Activated CD4-positive, alpha-beta T cell treated with anti-CD3 and anti-CD28 coated beads, Interleukin-2, Interleukin-6, amounts not matched to agents 100 ng/mL and 50 ng/mL, durations not matched to agents 16 hours and 8 hours (primary cell): ENCODE measurements around the gene NRSN2.

Experiments
- DNase-seq: peaks from one replicate; pipeline ENCODE4 v3.0.0-alpha.2; 2020

Gene NRSN2

DNA sequence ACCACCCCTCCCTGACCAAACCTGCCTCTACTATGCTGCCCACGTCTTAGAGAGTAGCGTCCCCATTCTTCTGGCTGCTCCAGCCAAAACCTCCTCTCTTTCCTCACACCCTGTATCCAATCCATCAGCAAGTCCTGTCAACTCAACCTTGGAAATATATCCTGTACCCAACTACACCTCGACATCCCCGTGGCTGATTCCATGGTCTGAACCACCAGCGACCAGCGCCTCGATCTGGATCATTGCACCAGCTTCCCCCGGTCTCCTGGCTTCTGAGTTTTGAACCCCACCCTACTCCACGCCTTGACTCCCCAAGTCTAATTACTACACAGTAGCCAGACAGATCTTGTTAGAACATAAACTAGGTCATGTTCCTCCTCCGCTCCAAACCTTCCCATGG is 9.8 kb downstream of the NRSN2 start:
- no peak for DNase-seq

DNA sequence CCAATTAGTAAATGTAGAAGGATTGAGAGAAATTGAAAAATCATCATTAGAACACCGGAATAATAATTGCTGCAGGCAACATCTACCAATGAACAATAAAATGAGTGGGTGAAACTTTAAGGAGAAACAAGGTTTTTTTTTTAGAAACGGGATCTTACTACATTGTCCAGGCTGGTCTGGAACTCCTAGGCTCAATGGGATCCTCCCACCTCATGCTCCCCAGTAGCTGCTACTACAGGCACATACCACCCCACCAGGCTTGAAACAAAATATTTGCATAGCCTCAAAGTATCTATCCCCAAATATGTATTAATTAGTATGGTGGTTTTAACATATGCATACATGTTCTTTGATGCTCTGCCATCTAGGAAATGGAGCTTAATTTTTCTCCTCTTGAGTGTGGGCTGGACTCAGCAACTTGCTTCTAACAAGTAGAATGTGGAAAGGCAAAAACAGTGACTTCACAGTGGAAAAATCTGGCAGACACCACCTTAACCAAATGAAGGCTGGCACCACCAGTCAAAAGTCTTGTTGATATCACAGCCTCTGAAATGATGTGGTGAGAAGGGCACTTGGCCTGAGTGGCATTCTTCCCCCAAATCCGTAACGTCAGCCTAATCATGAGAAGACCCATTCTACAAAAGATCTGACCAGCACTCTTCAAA is 12.1 kb downstream of the NRSN2 start:
- no peak for DNase-seq

DNA sequence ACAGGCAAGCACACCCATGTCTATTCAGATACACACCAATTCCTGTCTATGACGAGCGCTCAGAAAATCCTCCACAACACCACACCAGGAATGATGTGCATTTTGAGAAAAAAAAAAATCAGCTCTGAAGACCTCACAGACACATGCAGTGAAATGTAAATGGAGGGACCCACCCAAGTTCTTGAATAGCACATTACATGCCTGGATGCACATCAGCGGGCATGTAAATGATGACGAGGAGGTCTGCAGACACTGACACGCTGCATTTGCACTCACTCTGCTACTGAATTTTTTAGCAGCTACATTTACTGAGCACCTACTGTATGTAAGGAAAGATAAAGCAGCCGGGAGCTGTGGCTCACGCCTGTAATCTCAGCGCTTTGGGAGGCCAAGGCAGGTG is 14.7 kb downstream of the NRSN2 start:
- DNase-seq, result no peak

DNA sequence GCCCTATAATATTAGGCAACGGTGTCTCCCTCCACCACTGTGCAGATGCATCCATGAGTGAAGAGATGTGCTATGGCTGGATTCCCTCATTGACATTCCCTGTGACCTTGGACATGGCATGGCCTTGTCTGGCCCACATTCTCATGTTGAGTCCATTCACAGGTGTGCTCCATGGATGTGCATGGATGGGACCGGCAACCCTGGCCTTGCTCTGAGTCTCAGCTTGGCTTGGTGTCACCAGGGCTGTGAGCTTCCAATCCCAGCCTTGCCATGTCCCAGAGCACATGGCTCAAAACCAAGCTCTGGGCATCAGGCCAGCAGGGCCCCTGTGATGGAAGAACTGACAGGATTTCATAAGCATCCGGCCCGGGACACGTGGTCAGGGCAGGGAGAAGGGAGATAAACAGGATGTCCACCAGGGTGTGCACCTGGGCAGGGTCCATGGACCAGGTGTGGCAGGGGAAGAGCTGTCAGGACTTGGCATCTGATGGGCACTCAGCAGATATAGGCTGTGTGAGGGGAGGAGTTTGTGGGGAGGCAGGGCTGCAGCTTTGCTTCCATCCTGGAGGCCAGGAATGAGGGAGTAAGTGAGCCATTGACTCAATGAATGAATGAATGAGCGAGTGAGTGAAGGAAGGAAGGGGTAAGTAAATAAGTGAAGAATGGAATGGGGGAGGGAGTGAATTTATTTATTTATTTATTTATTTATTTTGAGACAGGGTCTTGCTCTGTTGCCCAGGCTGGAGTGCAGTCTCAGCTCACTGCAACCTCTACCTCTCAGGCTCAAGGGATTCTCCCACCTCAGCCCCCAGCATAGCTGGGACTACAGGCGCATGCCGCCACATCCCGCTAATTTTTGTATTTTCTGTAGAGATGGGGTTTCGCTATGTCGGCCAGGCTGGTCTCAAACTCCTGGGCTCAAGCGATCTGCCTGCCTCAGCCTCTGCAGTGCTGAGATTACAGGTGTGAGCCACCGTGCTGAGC is 15.7 kb downstream of the NRSN2 start:
- DNase-seq, result peak; percentile 58

DNA sequence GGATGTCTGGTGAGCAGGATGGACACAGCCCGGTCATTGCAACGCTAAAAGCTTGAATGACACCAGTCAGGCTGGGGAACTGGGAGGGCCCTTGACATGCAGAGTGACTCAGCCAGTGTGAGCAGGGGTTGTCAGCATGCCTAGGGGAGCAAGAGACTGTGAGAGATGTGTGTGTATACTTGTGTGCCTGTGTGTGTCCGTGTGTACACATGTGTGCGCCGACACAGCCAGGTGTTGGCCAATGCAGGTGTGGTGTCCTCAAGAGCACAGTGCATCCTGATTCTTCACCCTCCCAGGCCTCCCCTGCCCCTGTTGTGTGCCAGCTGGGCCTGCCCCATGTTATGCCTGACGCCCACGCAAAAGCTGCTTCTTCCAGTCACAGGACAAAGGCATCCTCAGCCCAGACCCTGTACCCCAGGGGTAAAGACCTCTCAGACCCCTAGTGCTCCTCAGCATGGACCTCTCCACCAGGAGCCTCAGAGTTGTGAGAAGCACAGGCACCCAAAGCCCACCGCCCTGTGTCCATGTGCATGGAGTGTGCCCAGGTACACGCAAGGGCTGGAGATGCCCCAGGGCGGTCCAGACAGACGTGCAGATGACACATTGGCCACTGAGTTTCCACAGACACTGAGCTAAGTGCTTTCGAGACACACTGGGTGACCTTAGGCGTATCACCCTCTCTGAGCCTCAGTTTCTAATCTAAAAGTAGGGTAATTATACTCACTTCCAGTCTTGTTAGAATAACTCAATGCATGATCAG is 16.6 kb downstream of the NRSN2 start:
- no peak for DNase-seq

DNA sequence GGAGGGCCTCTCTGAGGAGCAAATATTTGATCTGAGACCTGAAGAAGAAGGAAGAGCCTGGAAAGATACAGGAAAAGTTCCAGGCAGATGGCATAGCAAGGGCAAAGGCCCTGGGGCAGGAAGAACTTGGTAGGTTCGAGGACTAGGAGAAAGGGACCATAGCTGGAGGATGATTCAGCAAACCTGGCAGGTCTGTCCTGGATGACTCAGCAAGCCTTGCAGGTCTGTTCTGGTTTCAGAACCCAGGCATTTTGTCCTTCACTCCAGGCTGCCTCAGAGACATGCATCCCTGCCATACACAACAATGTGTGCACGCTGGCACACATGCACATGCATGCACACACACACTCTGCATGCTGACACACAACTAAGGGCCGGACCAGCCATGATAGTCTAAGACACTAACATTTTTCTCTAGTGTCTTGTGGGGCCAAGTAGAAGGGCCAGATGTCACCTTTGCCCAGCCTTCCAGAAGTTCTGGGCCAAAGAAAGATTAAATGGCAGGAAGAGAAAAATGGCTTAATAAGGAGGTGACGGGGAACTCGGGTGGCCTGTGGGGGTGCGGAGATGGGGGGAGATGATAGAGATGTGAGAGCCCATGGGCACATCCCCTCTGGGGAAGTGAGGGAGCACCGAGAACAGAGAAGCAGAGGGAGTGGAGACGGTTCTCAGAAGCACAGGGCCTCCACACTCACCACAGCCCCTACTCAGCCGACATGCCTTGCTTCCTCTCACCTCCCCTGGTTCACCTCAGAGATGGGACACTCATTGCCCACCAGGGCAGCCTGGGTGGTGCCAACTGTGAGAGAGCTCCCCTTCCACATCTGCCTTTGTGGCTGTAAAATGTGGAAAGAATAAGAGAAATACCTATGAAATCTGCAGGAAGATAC is 18.2 kb downstream of the NRSN2 start:
- peak; percentile 63 for DNase-seq

DNA sequence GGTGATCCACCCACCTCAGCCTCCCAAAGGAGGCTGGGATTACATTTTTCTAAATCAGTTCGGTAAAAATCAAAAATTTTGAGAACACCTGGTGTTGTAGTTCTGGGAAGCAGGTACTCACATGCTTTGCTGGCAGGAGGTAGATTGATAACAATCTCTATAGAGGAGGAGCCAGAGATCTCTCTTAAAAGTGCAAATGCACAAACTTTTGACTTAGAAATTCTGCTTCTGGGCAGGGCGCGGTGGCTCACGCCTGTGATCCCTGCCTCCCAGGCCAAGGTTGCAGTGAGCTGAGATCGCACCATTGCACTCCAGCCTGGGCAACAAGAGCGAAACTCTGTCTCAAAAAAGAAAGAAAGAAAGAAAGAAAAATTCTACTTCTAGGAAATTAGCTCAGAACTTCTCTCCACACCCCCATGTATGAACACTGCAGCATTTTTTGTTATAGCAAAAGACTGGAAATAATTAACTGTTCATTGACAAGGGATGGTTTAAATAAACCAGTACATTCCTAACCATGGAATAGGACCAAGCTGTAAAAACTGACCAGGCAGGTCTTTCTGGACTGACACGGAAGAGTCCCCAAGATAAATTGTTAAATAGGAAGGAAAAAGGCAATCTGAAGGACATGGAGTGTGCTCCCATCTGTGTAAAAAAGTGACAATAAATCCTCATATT is 19.3 kb downstream of the NRSN2 start:
- DNase-seq, result no peak

DNA sequence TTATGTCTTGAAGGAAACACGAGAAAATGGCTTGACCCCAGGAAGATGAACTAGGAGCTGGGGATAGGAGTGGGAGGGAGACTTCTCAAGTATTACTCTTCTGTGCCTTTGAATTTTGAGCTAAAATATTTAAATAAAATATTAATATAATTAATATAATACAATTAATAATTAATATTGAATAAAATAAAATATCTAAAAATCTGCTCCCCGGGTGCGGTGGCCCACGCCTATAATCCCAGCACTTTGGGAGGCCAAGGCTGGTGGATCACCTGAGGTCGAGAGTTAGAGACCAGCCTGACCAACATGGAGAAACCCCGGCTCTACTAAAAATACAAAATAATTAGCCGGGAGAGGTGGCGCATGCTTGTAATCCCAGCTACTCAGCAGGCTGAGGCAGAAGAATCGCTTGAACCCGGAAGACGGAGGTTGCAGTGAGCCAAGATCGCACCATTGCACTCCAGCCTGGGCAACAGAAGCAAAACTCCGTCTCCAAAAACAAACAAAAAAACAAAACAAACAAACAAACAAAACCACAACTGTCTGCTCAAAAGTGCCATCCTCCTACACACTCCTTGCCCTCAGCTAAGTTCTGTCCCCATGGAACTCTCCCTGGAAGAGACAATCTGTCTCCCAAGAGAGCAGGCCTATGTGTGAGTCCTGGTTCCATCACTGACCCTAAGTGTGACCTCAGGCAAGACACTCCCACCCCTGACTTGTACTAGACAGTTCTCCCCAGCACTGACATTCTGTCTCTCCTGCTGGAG is 20.0 kb downstream of the NRSN2 start:
- no peak for DNase-seq

DNA sequence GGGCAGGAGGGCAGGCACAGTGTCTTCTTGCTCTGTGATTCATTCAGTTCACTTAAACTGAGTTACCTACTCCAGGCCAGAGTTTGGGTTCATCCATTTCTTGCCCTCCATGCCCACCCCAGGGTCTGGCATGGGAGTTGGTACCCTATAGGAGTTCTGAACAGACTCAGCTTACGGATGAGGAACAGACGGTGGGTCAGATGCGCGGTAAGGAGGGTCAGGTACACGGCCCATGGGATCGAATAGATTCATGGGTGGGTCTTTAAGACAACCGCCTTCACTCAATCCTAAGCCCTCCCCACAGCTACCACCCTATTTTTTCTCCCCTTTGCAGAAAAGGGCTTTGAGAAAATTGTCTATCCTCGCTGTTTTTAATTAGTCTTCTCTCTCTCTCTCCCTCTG is 20.6 kb downstream of the NRSN2 start:
- no peak for DNase-seq

DNA sequence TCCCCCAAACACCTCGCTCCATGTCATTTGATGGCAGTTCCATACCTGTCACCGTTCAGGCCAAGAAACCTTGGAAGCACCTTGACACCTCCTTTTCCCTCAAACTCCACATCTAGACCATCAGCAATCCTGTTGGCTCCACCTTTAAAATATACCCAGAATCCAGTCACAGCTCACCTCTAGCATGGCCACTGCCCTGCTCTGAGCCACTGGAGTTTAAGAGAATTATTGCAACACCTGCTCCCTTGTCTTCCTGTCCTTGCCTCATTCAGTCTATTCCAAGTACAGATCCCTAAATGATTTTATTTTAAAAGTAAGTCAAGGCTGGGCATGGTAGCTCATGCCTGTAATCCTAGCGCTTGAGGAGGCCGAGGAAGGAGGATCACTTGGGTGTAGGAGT is 22.0 kb downstream of the NRSN2 start:
- no peak for DNase-seq

DNA sequence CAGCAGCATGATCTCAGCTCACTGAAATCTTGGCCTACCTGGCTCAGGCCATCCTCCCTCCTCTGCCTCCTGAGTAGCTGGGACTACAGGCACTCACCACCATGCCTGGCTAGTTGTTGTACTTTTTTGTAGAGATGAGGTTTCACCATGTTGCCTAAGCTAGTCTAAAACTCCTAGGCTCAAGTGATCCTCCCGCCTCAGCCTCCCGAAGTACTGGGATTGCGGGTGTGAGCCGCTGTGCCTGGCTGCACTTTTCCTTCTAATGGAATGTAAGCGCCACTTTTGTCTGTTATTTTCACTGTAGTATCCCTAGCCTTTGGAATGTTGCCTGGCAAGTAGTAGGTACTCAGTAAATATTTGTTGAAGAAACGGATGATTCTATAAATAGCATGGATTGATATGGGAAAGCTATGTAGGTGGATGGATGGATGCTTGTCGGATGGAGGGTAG is 23.3 kb downstream of the NRSN2 start:
- no peak for DNase-seq

DNA sequence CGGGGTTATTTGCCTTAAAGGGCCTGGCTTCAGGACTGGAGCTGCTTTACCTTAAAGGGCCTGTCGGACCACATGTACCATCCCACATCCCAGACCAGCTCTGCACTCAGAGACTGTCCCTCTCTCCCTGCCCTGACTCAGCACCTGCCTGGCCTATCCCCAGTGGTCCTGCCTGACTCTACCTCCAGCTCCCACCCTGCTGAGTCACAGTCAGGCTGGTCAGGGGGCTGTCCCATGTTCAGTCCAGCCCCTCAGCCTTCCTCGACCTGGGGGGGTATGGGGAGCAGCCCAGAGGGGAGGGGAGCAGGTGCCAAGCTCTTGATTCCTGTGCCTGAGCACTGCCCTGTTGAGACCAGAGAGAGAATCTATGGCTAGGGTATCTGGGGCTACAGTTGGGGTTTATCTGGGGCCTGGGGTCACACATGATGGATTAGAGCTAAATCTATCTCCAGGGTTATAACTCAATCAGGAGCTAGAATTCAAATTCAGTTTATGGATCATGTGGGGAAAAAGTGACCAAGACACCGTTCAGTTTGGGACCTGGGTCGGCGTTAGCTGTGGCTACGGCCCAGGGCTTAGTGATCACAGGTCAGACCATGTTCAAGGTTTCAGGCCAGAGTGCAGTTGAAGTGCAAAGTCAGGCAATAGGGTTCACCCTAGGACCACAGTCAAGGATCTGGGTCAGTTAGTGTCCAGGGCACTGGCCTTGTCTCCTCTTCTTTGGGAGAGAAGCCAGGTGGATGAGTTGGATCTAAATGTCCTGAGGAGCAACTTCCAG is 24.3 kb downstream of the NRSN2 start:
- DNase-seq, result no peak

DNA sequence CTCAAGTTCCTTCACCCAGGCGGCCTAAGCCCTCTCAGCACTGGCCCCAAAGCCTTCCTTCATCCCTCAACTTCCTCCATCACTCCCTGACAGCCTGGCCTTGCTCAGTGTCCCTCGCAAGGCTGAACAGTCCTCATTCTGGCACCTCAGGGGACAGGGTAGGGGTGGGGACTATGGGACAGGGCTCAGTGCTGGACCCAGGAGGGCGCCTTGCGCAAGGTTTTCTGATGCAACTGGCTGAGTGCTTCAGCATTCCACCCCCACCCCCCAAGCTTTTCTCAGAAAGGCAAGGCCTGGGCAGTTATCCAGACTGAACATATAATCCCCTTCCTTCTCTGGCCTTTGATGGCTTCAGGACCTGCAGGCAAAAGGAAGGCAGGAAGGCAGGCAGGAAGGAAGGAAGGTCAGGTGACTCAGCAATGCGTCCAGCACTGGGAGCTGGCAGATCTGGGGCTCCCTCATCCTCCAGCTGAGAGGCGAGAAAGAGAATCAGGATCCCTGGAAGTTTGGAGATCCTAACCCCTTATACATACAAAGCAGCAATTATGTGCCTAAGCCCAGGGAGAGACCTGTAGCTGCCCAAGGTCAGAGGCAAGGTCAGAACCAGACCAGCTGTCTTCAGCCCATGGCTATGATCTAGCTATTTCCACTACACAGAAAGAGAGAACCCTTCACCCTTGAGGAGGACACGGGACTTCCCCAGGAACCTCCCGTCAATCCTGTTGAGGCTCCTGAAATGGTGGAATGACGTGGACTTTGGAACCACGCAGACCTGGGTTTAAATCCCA is 25.0 kb downstream of the NRSN2 start:
- peak; percentile 28 for DNase-seq

DNA sequence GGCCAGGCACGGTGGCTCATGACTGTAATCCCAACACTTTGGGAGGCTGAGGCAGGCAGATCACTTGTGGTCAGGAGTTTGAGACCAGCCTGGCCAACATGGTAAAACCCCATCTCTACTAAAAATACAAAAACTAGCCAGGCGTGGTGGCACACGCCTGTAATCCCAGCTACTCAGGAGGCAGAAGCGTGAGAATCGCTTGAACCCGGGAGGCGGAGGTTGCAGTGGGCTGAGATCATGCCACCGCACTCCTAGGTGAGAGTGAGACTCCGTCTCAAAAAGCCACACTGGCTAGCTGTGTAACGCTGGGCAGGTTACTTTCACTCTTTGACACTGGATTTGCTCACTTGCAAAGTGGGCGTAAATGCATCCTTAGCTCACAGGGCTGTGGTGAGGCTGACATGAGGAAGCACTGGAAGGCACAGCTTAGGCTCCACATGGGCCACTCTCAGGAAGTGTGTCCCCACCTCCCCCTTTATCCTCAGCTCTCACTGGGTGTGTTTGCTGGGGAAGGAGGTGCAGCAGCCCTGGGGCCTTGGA is 25.7 kb downstream of the NRSN2 start:
- peak; percentile 22 for DNase-seq

DNA sequence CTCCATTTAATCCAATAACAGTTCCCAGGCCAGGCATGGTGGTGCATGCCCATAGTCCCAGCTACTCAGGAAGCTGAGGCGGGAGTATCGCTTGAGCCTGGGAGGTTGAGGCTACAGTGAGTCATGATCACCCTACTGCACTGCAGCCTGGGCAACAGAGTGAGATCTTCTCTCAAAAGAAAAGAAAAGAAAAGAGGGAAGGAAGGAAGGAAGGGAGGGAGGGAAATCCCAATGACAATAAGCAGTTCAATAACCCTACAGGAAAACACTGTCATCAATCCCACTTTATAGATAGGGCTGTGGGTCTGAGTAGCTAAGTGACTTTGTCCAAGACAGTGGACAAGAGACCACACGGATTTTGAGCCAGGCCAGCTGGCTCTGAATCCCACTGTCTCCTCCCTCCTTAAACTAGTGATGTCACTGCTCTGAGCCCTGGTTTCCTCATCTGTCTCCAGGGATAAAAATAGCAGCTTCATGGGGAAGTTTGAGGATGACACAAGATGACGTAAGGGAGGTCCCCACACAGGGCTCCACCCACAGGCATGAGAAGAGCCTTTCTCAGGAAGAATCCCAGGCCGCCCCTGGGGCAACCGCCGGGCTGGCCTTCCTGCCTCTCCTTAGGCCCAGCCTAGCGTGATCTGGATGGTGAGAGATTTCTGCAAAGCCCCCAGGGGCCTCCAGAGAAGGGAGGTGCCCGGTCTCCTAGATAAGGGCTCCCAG is 26.4 kb downstream of the NRSN2 start:
- DNase-seq, result no peak

DNA sequence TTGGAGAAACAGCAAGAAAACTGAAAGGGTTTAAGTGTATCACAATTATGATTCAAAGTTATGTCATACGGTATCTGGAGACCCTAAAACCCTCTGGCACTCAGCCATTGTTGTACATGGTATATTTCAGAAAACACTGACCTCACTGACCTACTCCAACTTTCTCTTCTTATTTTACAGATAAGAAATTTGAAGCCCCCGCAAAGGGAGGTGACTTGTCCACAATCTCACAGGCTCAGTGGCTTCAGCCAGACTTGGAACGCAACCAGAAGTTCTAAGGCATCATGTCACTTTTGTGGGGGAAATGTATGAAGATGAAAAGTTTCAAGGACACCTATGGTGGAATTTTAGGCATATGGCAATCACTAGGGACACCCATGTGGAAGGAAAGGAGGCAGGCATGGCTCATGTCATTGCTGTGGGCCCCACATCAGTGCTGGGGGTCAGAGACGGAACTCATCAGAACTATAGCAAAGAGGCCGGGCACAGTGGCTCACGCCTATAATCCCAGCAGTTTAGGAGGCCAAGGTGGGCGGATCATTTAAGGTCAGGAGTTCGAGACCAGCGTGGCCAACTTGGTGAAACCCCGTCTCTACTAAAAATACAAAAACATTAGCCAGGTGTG is 28.5 kb downstream of the NRSN2 start:
- DNase-seq, result no peak

DNA sequence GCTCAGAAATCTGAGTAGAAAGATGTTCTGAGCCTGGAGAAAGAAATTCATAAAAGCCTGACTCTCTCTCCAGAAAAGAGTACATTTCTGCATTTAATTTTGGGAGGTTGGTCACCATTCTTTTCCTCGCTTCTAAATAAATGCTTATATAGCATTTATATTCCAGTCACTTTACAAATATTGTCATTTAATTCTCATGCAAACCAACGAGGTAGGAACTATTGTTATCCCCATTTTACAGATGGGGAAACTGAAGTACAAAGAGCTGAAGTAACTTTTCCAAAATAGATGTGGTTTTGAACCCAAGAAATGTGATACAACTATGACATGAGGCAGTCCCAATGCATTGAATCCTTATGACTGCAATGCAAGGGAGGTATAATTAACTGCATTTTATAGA is 29.2 kb downstream of the NRSN2 start:
- DNase-seq, result no peak

DNA sequence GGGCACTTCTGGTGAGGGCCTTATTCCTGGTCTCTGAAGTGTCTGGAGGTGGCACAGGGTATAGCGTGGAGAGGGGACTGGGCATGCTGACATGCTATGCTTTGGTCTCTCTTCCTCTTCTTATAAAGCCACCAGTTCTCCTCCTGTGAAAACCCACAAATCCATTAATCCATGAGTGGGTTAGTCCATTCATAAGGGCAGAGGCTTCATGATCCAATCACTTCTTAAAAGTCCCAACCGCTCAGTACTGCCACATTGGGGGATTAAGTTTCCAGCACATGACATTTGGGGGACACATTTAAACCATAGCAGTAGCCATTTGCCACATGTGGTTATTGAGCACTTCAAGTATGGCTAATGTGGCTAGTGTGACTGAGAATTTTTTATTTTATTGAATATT is 29.8 kb downstream of the NRSN2 start:
- DNase-seq, result no peak
